IMR-90 (cell line): ENCODE results near the gene PREP. TPM values are rescaled to one million over a fixed set of nuclear protein-coding genes. Genes with fewer than 3 reads are reported as not detected.

Experiments used
- ATAC-seq: fragments of 200-7000 bp; cut with Tn5 transposase; 2 replicates; pipeline ENCODE4 v1.9.1; 2020; ENCODE audit warnings: low read depth, mild to moderate bottlenecking, moderate library complexity
- BruUV-seq: library from RNA; stranded (reverse); fragments of 400-500 nt; replicated peaks from 2 replicates; lab custom pipeline; 2021; lab: Mats Ljungman, UMichigan
- CTCF ChIA-PET: fragments of 300-600 bp; formaldehyde crosslinking; extraction: SDS; loops from one replicate; lab custom pipeline; 2021; ENCODE audit warnings: antibody characterized with exemption; lab: Yijun Ruan, JAX
- POLR2A ChIA-PET: fragments of 300-600 bp; sonication (Branson Sonifier 250); formaldehyde crosslinking; loops from one replicate; lab custom pipeline; 2022; ENCODE audit warnings: antibody characterized with exemption; ENCODE audit not compliant: unreplicated experiment; lab: Charles Lee
- DNase-seq: peaks from one replicate; pipeline ENCODE4 v3.0.0; 2013
- H2AFZ ChIP-seq: replicated peaks from 2 replicates; pipeline ENCODE3; 2013; ENCODE audit warnings: low read length, mild to moderate bottlenecking; ENCODE audit not compliant: poor library complexity
- H2AK5ac ChIP-seq: 2 replicates; pipeline ENCODE4 v1.6.1; 2013; ENCODE audit warnings: low read depth, low read length, inconsistent platforms
- H2AK9ac ChIP-seq: replicated peaks from 2 replicates; pipeline ENCODE3; 2013; ENCODE audit warnings: mild to moderate bottlenecking, low read depth, low read length, moderate library complexity; ENCODE audit not compliant: poor library complexity
- H2BK120ac ChIP-seq: 2 replicates; pipeline ENCODE4 v1.6.1; 2013; ENCODE audit warnings: low read depth, low read length, inconsistent platforms
- H2BK15ac ChIP-seq: 3 replicates; pipeline ENCODE4 v1.6.1; 2013; ENCODE audit warnings: low read depth, low read length, inconsistent platforms
- H2BK20ac ChIP-seq: 2 replicates; pipeline ENCODE4 v1.6.1; 2013; ENCODE audit warnings: low read depth, mild to moderate bottlenecking, inconsistent platforms, low read length, moderate library complexity
- H2BK5ac ChIP-seq: 2 replicates; pipeline ENCODE4 v1.6.1; 2013; ENCODE audit warnings: mild to moderate bottlenecking, low read depth, low read length, inconsistent platforms; ENCODE audit not compliant: poor library complexity, severe bottlenecking
- H3K14ac ChIP-seq: replicated peaks from 2 replicates; pipeline ENCODE4 v1.6.1; 2013; ENCODE audit warnings: low read depth, low read length, inconsistent platforms
- H3K18ac ChIP-seq: 2 replicates; pipeline ENCODE4 v1.6.1; 2013; ENCODE audit warnings: low read depth, low read length, control low read depth
- H3K23ac ChIP-seq: 2 replicates; pipeline ENCODE4 v1.6.1; 2013; ENCODE audit warnings: low read depth, low read length, inconsistent platforms
- H3K27ac ChIP-seq: 2 replicates; pipeline ENCODE4 v1.5.1; 2013; ENCODE audit warnings: mild to moderate bottlenecking, control low read depth, low read length; ENCODE audit not compliant: insufficient read depth
- H3K27me3 ChIP-seq: 2 replicates; pipeline ENCODE4 v1.6.1; 2013; ENCODE audit warnings: low read length; ENCODE audit not compliant: control insufficient read depth, insufficient read depth
- H3K36me3 ChIP-seq: 2 replicates; pipeline ENCODE4 v1.6.1; 2013; ENCODE audit warnings: low read length, mixed read lengths; ENCODE audit not compliant: control insufficient read depth, insufficient read depth
- H3K4ac ChIP-seq: 2 replicates; pipeline ENCODE4 v1.6.1; 2013; ENCODE audit warnings: low read depth, low read length, inconsistent platforms
- H3K4me1 ChIP-seq: 2 replicates; pipeline ENCODE4 v1.6.1; 2013; ENCODE audit warnings: low read length, mixed read lengths; ENCODE audit not compliant: control insufficient read depth, insufficient read depth
- H3K4me2 ChIP-seq: 2 replicates; pipeline ENCODE4 v1.6.1; 2013; ENCODE audit warnings: low read depth, mild to moderate bottlenecking, control low read depth, low read length, moderate library complexity
- H3K4me3 ChIP-seq: 2 replicates; pipeline ENCODE4 v1.5.1; 2013; ENCODE audit warnings: low read depth, mild to moderate bottlenecking, control low read depth, low read length, moderate library complexity; ENCODE audit not compliant: insufficient read depth
- H3K56ac ChIP-seq: 2 replicates; pipeline ENCODE4 v1.6.1; 2013; ENCODE audit warnings: low read length, inconsistent platforms; ENCODE audit not compliant: insufficient read depth; ENCODE audit errors: extremely low read depth
- H3K79me1 ChIP-seq, 2 experiments: 2 replicates each; pipeline ENCODE4 v1.6.1; 2013; ENCODE audit warnings: low read length in 2 of 2, inconsistent platforms in 1 of 2, low read depth in 1 of 2
- H3K9ac ChIP-seq: 2 replicates; pipeline ENCODE4 v1.6.1; 2013; ENCODE audit warnings: low read depth, low read length, control low read depth
- H3K9me1 ChIP-seq: 2 replicates; pipeline ENCODE4 v1.6.1; 2013; ENCODE audit warnings: low read length, inconsistent platforms; ENCODE audit not compliant: insufficient read depth
- H3K9me3 ChIP-seq: 2 replicates; pipeline ENCODE4 v1.6.1; 2013; ENCODE audit warnings: low read length; ENCODE audit not compliant: control insufficient read depth, insufficient read depth
- H4K20me1 ChIP-seq: 2 replicates; pipeline ENCODE4 v1.6.1; 2013; ENCODE audit warnings: low read length, inconsistent platforms; ENCODE audit not compliant: insufficient read depth
- H4K5ac ChIP-seq: 2 replicates; pipeline ENCODE4 v1.6.1; 2013; ENCODE audit warnings: mild to moderate bottlenecking, low read depth, low read length, control low read depth
- H4K8ac ChIP-seq, 2 experiments: 2 replicates each; pipeline ENCODE4 v1.6.1; 2013; ENCODE audit warnings: low read depth in 2 of 2, low read length in 2 of 2, control low read depth in 1 of 2, inconsistent platforms in 1 of 2
- H4K91ac ChIP-seq: 2 replicates; pipeline ENCODE4 v1.6.1; 2013; ENCODE audit warnings: low read depth, low read length, inconsistent platforms; ENCODE audit not compliant: insufficient read depth
- CEBPB ChIP-seq: IDR thresholded peaks from 2 replicates; pipeline ENCODE4 v1.6.1; 2012; ENCODE audit warnings: low read depth, low read length, improper control_type of control experiment
- FOS ChIP-seq: fragments of 150-350 bp; IDR thresholded peaks from 2 replicates; pipeline ENCODE4 v1.6.1; 2016; ENCODE audit warnings: low read depth, low read length
- MAFK ChIP-seq: IDR thresholded peaks from 2 replicates; pipeline ENCODE4 v1.6.1; 2012; ENCODE audit warnings: low read depth, low read length, improper control_type of control experiment
- MAZ ChIP-seq: IDR thresholded peaks from 2 replicates; pipeline ENCODE4 v1.6.1; 2012; ENCODE audit warnings: low read depth, mild to moderate bottlenecking, low read length, improper control_type of control experiment, moderate library complexity, borderline replicate concordance
- RAD21 ChIP-seq: IDR thresholded peaks from 2 replicates; pipeline ENCODE4 v1.6.1; 2012; ENCODE audit warnings: low read length, improper control_type of control experiment
- RFX5 ChIP-seq: IDR thresholded peaks from 2 replicates; pipeline ENCODE4 v1.8.0; 2012; ENCODE audit warnings: low read depth, mild to moderate bottlenecking, low read length, moderate library complexity
- SMC3 ChIP-seq: fragments of 150-350 bp; IDR thresholded peaks from 2 replicates; pipeline ENCODE4 v1.6.1; 2016; ENCODE audit warnings: low read depth, mild to moderate bottlenecking, antibody characterized with exemption, low read length, moderate library complexity
- WGBS, 2 experiments: methylation state at CpG; one replicate each; pipeline versions ENCODE4 v1.1.5 to v1.1.7; 2013; ENCODE audit warnings: missing lambda C conversion rate in 2 of 2; ENCODE audit not compliant: insufficient read length in 1 of 2; ENCODE audit errors: extremely low coverage in 2 of 2; 5-methylcytosine and 5-hydroxymethylcytosine counted together
- dilution Hi-C: fragments of 300-500 bp; cut with HindIII; formaldehyde crosslinking; loops from one replicate; pipeline ENCODE4 v1.14.3; 2018; ENCODE audit warnings: low sequenced_read_pairs; ENCODE audit not compliant: unreplicated experiment
- in situ Hi-C: fragments of 300-500 bp; cut with MboI; formaldehyde crosslinking; loops from 3 replicates; pipeline ENCODE4 v1.14.3; 2019; ENCODE audit warnings: low sequenced_read_pairs, inconsistent platforms, mixed read lengths
- intact Hi-C: fragments of 100-400 bp; cut with micrococcal nuclease; formaldehyde crosslinking; loops from 2 replicates; pipeline ENCODE4 v1.10.0; 2022
- polyA plus RNA-seq, 3 experiments: library from polyadenylated mRNA; depleted of rRNA; stranded (reverse); fragments of >200 nt; gene quantifications; 2 replicates each; pipeline ENCODE4 v1.2.3, GENCODE V29; 2012; ENCODE audit warnings: low replicate concordance in 1 of 3
- total RNA-seq: library from RNA; depleted of rRNA; stranded (reverse); fragments of >200 nt; gene quantifications from 2 replicates; pipeline ENCODE4 v1.2.3, GENCODE V29; 2012
- TF ChIP-seq, protein P1 (sequence below): fragments of 150-350 bp; IDR thresholded peaks from 2 replicates; pipeline ENCODE4 v1.6.1; 2017; ENCODE audit warnings: mild to moderate bottlenecking, antibody characterized with exemption, low read length, low read depth

The PREP gene
- total and polyA plus RNA-seq, 2 of the 4 experiments (the other 2 are of a cell fraction): 21.0 to 25.7 TPM

DNA sequence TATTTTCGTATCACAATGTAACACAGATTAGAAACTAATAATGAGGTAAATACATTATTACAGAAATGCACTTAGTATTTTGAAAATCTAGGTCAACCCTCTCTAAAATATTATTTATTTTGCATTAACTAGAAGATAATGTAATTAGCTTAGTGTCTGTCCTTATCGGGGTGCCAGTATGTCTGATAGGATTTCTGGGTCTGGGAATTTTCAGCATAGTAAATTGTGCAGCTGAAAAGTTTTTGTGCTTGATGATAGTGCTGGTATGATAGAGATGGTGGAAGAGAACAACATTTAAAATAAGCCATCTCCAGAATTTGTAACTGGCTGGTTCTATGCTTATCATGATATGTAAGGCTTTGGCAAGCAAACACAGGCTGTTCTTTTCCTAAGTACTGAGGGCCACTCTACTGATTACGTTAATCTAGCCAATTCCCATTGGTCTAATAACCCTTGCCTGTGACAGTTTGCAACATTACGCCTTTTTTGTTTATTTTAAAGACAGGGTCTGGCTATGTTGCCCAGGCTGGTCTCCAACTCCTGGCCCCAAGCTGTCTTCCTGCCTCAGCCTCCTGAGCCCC, 50.8 kb downstream of the PREP start:
- CTCF ChIA-PET: interaction anchor here (0.6 kb wide), 1 partner anchor 25 kb away, joined by 3 read pairs; no protein-coding TSS in a partner anchor

More for the DNA sequence above, 50.8 kb downstream of the PREP start:
- Histone ChIP-seq H4K91ac (no peak overlapping the region), H4K5ac (no peak overlapping the region), H3K9me1 (no peaks in the 10 kb centered on the region), H2BK20ac (no peak overlapping the region), H4K20me1 (no peaks in the 10 kb centered on the region), H3K27ac (no peak overlapping the region), H3K27me3 (no peaks in the 10 kb centered on the region), H3K56ac (no peak overlapping the region), H4K8ac (no peak overlapping the region), H3K23ac (no peak overlapping the region), H3K4me2 (no peak overlapping the region), H3K4me1 (no peaks in the 10 kb centered on the region), H3K4me3 (no peak overlapping the region), H3K79me1 (peaks cover 0 to 1% of the 10 kb centered on the region in 2 experiments; a peak in 2 of 4 replicates), H3K9me3 (no peaks in the 10 kb centered on the region), H2AK5ac (no peak overlapping the region), H2BK120ac (no peak overlapping the region), H3K18ac (no peak overlapping the region), H3K9ac (no peak overlapping the region), H3K36me3 (peaks cover 14% of the 10 kb centered on the region), H3K14ac (no peak overlapping the region), H3K4ac (no peak overlapping the region), H2BK15ac (no peak overlapping the region), H2BK5ac (no peak overlapping the region), H2AK9ac (no peak overlapping the region), H2AFZ (no peak overlapping the region)
- TF ChIP-seq RFX5 (no peak), MAFK (no peak), RAD21 (no peak), CEBPB (no peak), SMC3 (no peak), FOS (no peak), MAZ (no peak)
- TF ChIP-seq, protein P1, sequence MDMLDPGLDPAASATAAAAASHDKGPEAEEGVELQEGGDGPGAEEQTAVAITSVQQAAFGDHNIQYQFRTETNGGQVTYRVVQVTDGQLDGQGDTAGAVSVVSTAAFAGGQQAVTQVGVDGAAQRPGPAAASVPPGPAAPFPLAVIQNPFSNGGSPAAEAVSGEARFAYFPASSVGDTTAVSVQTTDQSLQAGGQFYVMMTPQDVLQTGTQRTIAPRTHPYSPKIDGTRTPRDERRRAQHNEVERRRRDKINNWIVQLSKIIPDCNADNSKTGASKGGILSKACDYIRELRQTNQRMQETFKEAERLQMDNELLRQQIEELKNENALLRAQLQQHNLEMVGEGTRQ: no peak
- no peak for DNase-seq
- intact Hi-C loops (no loop called here), in situ Hi-C loops (no loop called here), dilution Hi-C loops (no loop called here)
- ATAC-seq: no peak
- 92% methylated on average over 2 of the region's 4 CpGs; no CpG with 5 or more reads in 1 of the 2 experiments for WGBS, 2 experiments
- no TSS peak for BruUV-seq
- POLR2A ChIA-PET: no interaction called here
